Muscle of back (tissue), 11 donors: Measurements from ENCODE around the gene CADM1. TPM values are rescaled to one million over a fixed set of nuclear protein-coding genes. Genes with fewer than 3 reads are reported as not detected.

ENCODE experiments used
- DNase-seq, 3 donors: peaks; one replicate each; pipeline versions ENCODE4 v3.0.0 to v3.0.0-alpha.2; 2013
- polyA plus RNA-seq, 10 donors: library from polyadenylated mRNA; unstranded; fragments of 120-200 nt; gene quantifications; one replicate each; pipeline ENCODE4 v1.2.1, GENCODE V29; 2013; ENCODE audit not compliant: insufficient read length in 10 of 10

CADM1 gene
- polyA plus RNA-seq, 10 donors: 13.4 to 32.3 (median 26.3) TPM

GRCh38 chr11:115184901-115185300, 319.3 kb downstream of the CADM1 start:
- DNase-seq: no peak

- DNase-seq: no peak
Measured at GRCh38 chr11:115183830-115184229, 320.4 kb downstream of the CADM1 start.

DNA sequence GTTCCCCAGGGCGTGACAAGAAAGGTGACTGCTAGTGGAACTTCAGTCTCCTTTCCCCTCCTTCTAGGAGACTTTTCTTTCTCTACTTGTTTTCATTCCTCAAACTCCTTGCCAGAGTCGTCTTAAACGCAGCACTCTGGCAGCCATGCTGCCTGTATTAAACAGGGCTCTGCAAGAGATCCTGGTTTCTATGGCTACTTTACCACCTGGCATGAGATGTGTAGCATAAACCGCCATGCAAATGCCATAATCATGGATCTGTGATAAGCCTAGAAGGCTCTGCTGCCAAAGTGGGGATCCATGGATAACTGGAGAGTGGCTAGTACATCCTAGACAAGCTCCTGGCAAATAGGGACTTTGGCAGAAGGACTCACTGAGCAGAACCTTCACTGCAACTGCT, 321.1 kb downstream of the CADM1 start:
- no peak for DNase-seq

DNA sequence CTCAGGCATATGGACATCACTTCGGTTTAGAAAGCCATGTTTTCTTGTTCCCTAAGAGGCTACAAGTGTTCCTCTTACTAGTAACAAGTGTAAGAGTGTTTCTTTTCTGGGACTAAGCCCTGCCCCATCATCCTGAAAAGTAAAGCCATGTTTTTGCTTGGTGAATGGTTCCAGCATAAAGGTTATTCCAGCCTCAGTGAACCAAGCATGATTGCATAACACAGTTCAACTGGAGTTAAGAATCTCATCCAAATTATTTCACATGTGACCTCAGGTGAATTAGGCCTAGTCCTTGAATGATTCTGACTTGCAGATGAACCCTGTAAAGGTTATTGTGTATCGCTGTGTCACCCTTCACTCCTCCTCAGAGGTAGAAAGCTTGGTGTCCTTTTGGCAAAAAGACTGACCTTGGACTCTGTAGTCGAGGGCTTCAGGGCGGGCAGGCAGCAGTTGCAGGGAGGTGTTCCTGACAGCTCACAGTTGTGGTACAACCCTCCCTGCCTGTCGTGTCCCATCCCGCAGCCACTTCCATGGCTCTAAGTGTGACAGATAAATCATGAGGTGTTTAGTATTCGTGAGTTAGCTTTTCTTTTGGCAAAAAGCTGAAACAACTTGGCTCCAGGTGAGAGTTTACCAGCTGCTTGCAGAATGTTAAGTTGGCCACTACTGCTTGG, 321.8 kb downstream of the CADM1 start:
- DNase-seq: no peak

DNA sequence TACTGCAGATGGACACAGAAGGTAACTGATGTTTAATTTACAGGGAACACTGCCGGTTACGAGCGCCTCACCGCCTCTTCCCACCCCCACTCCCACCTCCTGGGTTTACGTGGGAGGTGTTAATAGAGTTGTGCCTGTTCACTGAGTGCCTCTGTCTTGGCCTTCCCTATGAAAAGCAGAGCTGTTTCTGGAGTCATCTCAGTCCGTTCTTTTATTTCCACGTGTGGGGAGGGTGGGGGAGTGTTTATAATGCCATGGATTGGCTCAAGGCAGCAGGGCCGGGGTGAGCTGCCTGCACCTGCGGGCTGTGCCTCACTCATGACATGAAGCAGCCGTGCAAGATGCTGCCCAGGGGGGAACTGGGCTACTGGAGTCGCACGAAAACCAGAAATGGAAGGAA, 322.7 kb downstream of the CADM1 start:
- DNase-seq: no peak

- DNase-seq: no peak
Measured at GRCh38 chr11:115180272-115180671, 323.9 kb downstream of the CADM1 start.

DNA sequence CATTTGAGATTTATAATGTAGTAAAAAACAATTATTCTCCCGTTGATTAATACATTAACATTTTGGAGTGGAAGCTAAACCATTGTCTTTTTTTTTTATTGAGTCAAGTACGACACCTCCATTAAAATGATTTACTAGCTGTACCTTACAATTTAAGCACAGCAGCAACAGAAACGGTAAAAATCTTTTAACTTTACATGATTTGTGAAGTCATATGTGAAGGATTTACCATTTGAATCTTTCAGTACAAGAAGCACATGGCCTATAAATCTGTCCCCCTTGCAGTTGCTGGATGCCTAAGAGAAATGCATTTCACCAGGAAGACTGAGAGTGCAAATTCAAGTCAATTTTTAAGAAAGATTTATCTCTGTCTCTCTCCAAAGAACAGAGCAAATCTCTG, 324.6 kb downstream of the CADM1 start:
- DNase-seq: no peak

DNA sequence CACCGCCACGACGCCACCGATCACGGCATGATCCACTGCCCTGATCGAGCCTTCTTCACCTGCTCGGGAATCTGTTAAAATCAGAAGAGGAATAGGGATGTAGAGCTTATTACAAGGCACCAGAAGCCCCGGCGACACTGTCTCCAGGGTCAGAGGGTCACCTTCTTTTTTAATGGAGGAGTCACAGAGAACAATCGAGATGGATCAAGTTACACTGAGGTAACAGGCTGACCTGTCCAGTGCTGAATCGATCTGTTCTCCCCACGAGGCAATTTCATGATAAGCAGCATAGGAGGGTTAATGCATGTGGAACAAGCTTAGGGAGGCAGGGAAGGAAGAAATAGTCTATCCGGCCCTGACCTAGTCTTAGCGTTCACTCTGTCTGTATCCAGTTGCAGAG, 325.5 kb downstream of the CADM1 start:
- DNase-seq: no peak

DNA sequence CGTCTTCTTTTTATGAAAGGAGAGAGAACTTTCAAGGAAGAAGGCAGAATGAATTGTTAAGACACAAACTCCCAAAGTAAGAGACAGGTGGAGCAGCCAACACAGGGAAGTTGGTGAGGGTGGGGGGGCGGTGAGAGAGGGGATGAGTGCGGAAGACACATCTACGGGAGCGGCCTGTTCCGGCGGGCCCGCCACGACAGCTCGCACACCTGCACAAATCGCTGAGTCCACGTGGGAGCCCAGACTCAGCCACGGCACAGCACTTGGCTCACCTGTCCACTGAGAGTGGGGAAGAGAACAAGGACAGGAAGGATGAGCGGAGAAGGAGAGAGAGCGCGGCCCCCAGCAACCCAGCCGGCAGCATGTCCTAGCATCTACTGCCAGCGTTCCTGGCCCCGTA, 331.1 kb downstream of the CADM1 start:
- no peak for DNase-seq

GRCh38 chr11:115170133-115170815, 333.9 kb downstream of the CADM1 start:
- peak in 1 of 3 donors; percentile 42 for DNase-seq

GRCh38 chr11:115169251-115169650, 335.0 kb downstream of the CADM1 start:
- peak in 1 of 3 donors; percentile 63 for DNase-seq

GRCh38 chr11:115168686-115169085, 335.5 kb downstream of the CADM1 start:
- no peak for DNase-seq

DNA sequence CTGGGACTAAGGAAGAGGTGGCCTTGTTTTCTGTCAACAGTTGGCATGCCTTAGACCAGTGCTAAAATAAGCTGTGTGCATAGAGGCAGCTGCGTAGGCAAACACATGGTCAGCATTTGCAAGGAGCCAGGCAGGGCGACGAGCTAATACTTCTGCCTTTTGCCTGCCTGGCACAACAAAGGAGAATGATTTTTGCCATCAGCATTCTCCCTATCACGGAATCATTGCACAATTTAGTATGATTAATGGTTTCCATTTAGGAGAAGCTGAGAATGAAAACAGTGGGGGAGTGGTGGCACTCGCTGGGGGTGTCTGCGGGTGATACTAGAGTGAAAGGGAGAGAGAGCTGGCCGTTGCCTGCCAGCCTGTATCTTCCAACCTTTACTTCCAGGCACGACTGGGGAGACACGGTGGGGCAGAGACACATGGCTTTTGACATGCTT, 336.0 kb downstream of the CADM1 start:
- peak; percentile 41 to 59 (median 46) for DNase-seq

GRCh38 chr11:115167456-115167855, 336.8 kb downstream of the CADM1 start:
- no peak for DNase-seq

DNA sequence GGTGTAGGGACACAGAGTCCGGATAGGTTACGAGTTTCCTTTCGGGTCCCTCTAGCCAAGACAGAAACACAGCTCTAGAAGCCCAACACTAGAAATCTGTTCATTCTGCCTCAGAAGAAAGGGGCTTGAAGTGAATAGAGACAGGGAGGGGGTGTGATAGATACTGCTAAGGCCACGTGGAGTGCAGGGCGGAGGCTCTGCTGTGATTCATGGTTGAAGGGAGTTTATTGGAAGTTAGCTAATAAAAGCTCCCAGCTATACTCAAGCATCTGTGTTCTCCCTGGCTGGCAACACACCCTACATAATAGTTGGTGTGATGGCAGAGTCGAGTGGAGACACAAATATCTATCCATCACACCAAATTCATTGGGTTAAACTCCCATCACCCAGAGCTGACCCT, 337.4 kb downstream of the CADM1 start:
- no peak for DNase-seq

GRCh38 chr11:115164774-115165173, 339.4 kb downstream of the CADM1 start:
- DNase-seq: no peak

DNA sequence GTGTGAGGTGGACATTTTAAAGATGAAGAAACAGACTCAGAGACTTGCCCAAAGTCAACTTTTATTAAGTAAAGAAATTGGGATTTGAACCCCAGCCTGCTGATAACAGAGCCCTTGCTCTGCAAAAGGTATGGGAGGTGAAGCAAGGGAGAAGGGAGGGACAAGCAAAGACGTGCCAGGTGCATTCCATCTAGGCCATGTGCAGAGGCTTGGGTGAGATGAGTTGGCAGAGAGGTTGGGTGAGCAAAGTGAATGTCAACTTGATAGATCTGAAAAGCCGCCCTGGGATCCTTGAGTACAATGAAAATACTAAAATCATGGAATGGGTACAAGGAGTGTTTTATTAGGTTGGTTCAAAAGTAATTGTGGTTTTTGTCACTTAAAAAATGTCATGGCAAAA, 341.3 kb downstream of the CADM1 start:
- DNase-seq: no peak

- no peak for DNase-seq
Measured at GRCh38 chr11:115161876-115162275, 342.3 kb downstream of the CADM1 start.

- DNase-seq: no peak
Measured at GRCh38 chr11:115159207-115159606, 345.0 kb downstream of the CADM1 start.

GRCh38 chr11:115158053-115158452, 346.2 kb downstream of the CADM1 start:
- DNase-seq: no peak

GRCh38 chr11:115157247-115157646, 347.0 kb downstream of the CADM1 start:
- no peak for DNase-seq

DNA sequence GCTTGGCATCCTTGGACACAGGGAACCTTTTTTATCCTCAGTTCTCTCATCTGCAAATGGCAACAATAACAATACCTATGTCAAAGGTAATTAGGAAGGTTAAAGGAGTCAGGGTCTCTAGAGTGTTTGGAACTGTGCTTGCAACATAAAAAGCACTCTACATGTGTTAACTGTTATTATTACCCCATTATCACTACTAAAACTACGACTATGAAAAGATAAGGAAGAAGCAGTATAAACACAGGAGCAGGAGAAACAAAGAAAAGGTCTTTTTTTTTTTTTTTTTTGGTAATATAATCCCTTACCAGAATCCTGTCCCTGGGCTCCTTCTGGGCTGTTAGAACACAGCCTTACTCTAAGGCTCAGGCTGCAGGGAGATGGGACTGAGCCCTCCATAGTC, 348.2 kb downstream of the CADM1 start:
- DNase-seq: no peak

GRCh38 chr11:115155320-115155719, 348.9 kb downstream of the CADM1 start:
- DNase-seq: no peak

GRCh38 chr11:115154355-115154736, 349.9 kb downstream of the CADM1 start:
- DNase-seq: no peak
